NCI-H82 (cell line): ENCODE measurements around the gene COL20A1.

Source experiments
- DNase-seq: peaks from one replicate; lab custom pipeline; 2025; lab: John Stamatoyannopoulos, UW

COL20A1 gene

DNA sequence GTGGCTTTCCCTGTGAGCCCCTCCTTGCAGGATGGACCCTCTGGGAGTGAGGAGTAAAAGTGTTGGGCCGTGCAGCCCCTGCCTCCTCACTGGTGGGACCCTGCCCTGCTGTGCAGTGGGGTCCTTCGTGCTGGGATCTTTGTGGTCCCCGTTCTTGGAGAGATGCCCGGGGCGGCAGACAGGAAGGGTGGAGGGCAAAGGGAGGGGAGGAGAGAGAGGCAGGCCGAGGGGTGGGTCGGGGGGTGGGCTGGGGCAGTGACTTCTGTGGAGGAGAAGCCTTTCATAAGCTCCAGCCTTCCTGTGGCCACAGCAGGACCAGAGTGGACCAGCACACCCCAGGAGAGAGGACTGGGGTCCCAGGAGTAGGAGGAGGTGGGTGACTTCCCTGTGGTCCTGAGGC is at the start of gene COL20A1:
TSS of gene COL20A1 (plus strand) at position 283 of the 400 bp plus-strand sequence. CDS start 1,922 bp downstream, outside the sequence.
- DNase-seq: no peak

DNA sequence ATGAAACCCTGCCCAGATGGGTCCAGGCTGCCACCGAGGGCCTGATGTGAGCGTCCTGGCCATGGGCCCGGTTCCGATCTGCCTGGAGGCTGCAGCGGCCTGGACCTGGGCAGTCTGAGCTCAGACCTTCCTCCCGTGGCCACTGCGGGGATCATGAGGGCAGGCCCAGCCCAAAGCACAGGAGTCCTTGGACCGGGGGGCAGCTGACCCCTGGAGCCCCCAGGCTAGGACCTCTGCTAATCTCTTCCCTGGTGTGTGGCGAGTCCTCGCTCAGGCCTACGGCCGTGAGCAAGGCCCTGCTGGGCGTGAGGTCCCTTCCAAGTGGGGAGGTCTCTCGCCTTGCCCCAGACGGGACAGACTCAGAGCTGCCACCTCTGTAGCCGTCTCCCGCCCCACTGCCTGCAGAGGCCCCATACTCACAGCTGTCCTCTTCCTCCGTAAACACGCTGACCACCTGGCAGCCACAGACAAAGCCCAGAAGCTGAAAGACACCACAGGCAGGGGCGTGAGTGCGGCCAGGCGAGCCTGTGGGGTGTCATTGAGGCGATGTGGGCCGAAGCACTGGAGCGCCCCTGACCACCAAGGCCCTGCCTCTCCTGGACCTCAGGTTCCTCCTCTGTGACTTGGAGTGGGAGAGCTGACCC is 49.3 kb upstream of the COL20A1 start:
- no peak for DNase-seq

DNA sequence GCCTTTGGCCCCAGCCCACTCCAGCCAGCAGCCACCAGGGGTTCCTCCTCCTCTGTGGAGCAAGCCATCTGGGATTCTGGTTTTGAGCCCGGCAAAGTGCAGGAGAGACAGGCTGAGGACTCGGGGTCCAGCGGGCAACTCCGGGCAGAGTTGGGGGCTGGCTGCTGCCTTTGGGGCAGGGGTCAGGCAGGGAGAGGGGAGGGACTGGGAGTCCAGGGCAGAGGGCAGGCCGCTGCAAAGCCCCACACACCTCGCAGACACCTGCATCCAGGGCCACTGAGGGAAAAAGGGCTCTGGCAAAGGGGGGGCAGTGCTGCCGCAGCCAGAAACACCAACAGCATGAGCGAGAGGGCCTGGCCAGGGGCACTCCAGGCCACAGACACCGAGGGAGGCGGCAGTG is 48.5 kb upstream of the COL20A1 start:
- no peak for DNase-seq

DNA sequence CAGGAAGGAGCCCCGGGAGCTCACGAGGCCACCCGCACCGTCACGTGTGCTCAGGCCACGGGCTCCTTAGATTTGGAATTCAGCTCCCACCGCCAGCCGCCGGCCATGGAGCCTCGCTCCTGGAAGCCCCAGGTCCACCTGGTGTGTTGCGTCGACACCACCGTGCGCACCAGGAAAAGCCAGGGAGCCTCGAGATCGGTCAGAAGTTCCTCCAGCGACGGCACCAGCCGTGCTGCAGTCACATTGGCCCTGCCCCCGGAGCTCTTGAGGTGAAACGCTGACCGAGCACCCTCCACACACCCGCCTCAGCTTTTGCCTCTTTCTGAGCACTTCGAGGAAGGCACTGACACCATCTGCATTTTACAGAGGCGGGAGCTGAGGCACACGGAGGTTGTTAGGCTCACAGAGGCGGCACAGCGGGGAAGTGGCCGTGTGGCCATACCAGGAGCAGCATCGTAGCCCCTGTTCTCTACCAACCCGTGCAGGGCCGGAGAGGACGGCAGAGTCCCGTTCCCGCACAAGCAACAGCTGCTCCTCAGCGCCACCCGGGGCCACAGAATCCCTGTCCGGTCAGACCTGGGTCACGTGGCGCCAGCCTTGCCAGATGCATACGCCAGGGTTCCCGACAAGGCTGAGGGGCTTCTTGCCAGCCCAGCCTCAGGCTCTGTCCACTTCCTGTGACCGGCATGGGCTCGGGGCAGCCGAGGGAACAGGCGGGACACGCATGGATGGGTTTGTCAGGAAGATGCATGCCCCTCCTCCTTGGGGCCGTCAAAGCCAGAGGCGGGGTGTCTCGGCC is 46.3 kb upstream of the COL20A1 start:
- no peak for DNase-seq

DNA sequence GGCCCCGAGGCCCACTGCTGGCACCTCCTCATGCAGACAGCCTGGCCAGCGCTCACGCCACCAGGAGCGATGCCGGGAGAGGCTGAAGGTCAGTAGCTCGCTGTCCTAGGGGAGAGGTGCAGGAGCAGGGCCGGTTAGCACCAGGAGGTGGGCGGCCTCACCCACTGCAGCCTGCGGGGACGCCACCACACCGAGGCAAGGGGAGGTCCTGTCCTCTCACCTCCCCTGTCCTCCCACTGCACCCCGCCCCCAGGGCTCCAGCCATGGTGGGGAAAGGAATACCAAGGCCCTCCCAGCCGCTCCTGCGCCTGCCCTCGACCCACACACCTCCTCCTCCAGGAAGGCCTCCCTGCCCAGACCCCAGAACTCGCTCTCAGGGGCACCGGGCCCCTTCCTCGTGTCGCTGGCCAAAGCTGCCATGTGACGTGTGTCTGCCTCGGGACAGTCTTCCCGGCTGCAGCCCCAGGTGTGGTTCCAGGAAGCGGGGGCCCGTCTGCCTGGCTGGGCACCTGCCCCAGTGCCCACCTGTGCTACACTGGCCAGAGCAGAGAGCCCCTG is 45.2 kb upstream of the COL20A1 start:
- DNase-seq: no peak

DNA sequence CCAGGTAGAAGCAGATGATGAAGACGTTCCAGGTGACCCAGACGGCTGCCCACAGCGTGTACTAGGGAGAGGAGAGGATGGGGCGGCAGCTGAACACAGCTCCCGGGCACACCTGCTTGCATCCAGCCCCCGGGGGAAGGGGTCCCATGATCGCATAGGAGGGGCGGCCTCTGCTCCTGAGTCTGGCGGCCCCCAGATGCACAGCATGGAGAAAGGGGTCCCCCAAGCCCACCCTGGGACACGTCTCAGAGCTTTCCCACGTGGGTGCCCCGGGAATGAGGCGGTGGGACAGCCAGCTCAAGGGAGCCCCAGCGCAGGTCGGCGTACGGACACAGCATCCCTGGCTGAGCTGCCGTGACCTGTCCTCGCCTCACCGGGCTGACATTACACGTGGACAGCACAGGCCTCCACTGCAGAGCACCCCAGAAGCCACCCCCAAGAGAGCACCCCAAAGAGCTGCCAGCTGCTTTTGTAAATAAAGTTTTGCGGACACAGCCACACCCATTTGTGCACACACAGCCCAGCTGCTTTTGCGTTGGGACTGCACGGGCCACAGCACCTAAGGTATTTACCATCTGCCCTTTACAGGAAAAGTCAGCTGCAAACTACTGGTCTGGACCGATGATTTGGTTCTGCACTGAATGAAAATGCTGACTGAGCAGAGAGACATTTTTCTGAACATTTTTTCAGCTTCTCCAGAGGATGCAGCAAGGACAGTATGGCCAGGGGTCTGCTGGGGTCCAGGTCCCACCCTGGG is 44.0 kb upstream of the COL20A1 start:
- DNase-seq: no peak

DNA sequence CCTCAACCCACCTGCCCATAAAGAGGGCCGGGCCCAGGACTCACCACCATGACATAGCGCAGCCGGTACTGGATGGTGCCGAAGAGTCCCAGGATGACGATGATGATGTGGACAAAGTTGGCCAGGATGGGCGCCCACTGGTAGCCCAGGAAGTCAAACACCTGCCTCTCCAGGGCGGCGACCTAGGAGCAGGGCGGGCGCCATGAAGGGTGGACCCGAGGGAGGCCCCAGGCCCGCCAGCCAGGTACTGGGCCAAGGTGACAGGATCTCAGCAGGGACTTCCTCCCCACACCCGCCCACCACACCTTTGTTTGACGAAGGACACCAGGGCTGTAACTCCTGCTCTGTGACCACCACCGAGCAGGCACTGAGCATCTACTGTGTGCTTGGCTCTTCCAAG is 43.1 kb upstream of the COL20A1 start:
- DNase-seq: no peak

DNA sequence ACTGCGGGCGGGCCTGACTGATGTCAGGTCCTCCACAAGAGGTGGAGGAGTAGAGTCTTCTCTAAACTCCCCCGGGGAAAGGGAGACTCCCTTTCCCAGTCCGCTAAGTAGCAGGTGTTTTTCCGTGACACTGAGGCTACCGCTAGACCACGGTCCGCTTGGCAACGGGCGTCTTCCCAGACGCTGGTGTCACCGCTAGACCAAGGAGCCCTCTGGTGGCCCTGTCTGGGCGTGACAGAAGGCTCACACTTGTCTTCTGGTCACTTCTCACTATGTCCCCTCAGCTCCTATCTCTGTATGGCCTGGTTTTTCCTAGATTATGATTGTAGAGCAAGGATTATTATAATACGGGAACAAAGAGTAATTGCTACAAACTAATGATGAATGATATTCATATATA is 41.6 kb upstream of the COL20A1 start:
- peak; percentile 36 for DNase-seq

DNA sequence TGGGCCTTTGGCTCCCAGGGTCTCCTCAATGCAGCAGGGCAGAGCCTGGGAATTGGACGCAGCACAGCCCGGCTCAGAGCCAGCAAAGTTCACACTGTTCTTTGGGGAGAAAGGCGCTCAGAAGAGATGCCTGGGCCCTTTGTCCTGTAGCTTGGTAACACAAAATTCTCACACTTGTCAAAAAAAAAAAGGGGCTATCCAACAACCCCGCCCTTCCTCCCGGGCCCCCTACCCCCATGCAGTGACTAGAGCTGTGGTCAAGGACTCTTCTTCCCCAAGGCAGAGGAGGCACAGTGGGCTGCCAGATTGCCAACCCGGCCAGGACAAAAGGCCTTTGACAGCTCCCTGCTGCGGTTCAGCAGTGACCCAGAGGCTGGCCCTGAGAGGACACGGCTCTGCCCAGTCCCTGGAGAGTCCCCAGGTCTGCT is 40.7 kb upstream of the COL20A1 start:
- no peak for DNase-seq

DNA sequence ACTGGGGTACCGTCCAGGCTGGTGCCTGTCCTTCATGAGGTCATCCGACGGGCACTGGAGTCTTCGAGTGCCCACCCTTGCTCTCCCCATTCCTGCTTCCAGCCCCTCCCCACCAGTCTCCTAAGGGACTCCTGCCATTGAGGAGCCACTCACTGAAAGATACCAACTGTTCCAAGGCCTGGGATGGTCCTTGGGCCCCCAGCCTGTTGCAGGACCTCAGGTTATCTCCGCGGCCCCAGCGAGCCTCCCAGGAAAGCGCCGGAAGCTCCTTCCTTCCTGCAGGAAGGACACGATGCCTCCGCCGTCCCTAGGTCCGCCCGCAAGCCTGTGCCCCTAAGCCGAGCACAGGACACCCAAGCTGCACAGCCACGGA is 39.9 kb upstream of the COL20A1 start:
- no peak for DNase-seq

DNA sequence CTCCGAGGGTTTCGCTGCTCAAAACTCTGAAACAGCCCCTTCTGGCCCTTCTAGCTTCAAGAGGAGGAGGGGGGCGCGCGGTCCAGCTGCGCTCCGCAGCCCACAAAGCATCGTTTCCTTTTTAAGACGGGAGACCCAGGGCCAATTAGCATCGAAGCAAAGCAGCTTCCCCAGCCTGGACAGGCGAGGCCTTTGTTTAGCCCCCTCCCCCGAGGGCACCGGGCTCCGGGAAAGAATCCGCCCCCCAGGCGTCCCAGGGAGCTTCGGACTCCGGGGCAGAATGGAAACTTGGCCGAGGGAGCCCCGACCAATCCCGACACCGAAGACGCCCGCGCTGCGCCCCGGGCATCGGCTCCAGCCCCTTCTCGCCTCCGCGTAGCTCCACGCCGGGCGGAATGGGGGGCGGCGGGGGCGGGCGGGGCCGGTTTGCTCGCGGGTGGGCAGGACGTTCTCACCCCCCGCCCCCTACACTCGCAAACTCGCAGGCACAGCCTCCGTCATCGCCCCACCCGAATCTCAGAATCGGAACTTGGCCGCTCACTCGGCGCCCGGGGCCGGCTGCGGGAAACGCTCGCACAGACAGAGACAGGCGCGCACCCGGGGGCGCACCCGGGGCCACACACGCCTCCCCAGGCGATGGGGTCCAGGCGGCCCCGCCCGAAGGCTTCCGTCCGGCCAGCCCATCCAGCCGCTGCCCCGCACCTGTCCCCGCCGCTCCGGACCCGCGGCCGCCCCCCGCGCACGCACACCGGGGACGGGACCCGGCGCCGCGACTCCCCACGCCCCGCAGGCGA is 39.4 kb upstream of the COL20A1 start:
- no peak for DNase-seq

DNA sequence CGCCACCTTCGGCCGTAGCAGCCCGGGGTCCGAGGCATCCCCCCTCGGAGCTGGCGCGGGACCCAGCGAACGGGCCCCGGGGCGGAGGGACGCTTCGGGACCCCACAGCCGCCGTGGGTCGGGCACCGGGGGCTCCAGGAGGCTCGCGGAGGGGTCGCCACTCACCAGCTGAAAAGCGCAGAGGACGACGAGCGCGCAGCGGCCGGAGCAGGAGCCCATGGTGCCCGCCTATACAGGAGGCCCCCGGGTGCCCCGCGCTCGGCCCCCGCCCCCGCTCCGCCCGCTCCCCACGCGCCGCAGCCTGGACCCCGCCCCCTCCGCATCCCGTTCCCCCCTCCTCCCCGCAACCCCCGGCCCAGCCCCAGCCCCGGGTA is 38.8 kb upstream of the COL20A1 start, which contains the start of gene NKAIN4:
TSS of gene NKAIN4 (minus strand) at position 232 of the 374 bp plus-strand sequence. CDS start at position 219, 13 bp downstream.
- no peak for DNase-seq

DNA sequence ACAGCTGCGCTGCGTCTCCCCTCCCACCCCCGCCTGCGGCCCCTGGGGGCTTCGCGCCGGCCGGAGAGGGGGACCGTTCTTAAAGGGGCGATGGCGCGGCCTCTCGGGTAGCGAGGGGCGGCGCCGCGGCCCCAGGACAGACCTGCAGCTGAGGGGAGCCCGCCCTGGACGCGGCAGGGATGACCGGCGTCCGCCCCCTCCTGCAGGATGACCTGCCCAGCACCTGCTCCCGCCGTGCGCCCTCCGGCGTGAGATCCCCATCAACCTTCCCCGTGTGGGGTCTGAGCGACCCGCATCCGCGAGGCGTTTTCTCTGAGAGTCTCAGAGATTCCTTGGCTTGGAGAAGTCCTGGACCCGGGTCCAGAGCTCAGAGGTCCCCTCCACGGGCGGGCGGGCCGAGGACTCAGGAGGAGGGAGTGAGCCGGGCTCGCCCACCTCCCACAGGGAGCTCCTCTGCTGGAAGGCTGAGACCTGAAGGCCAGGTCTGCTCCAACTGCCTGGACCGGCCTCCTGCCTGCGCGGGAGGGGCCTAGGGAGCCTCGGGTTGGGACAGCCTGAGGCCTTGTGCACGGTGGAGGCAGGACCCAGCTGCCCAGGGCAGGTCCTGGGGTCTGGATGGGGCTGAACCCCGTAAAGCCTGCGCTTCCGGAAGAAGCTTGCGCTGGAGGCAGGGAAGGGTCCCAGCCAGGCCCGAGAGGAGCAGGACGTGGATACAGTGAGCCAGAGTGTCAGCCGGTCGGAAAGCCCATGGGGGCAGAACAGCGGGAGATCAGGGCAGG is 38.2 kb upstream of the COL20A1 start:
- no peak for DNase-seq

DNA sequence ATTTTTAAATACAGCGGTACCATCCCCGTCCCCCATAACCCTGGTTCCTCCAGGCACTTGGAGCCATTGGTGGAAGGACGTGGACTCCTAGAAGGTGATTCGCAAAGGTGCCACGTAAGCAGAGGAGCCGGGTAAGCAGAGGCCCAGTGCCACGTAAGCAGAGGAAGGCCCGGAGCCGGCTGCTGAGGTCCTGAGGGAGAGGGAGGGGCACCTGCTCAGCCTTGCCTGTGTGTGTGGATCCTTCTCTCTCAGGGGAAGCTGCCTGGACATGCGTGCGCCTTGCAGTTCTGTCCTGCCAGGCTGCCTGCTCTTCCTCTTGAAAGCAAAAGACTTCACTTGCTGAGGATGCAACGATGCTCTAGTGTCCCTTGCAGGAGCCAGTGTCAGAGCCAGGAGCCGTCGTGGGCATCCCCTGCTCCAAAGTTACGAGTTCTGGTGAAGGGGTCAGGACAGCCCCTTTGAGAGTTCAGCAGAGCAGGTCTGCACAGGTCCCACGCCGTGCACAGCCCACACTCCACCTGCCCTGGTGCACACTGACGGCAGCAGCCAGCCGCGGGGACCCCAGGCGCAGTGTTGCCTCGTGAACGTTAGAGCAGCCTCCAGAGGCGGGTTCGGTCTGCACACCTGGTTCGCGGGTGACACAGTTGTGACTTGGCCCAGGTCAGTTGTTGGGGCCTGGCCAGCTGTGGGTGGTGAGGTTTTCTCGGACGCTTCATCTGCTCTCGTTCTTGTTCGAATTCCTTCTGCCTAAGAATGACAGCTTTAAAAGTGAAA is 36.9 kb upstream of the COL20A1 start:
- no peak for DNase-seq

DNA sequence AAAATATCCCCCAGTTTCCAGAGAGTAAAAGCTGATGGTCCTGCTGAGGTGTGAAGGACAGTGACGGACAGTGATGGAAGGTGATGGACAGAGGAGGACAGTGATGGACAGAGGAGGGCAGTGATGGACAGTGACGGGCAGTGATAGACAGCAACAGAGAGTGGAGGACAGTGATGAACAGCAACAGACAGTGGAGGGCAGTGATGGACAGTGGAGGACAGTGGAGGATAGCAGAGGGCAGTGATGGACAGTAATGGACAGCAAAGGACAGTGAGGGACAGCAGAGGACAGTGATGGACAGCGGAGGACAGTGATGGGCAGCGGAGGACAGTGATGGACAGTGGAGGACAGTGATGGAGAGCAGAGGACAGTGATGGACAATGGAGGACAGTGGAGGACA is 36.0 kb upstream of the COL20A1 start:
- no peak for DNase-seq

DNA sequence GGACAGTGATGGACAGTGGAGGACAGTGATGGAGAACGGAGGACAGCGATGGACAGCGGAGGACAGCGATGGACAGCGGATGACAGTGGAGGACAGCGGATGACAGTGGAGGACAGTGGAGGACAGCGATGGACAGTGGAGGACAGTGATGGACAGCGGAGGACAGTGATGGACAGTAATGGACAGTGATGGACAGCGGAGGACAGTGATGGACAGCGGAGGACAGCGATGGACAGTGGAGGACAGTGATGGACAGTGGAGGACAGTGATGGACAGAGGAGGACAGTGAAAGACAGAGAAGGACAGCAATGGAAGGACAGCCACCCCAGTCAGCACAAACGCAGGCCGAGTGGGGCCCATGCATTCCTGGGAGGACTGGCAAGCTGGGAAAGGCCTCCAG is 35.4 kb upstream of the COL20A1 start:
- no peak for DNase-seq

DNA sequence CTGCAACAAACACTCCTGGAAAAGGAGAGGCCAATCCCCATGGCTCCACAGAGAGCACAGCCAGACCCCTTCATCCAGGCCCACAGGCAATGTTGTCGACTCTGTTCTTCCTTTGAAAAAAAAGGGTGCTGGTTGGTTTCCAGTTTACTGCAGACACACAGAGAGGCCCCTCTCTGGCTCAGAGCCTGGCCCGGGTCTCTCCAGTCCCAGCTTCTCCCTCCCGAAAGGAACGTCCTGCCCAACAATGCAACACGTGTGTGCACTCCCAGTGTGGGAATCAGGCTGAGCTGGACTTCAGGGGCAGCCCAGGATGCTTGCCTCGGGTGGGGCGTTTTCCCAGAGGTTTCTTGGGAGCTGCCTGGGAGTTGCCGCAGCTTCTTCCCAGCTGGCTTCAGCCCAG is 34.2 kb upstream of the COL20A1 start:
- no peak for DNase-seq

DNA sequence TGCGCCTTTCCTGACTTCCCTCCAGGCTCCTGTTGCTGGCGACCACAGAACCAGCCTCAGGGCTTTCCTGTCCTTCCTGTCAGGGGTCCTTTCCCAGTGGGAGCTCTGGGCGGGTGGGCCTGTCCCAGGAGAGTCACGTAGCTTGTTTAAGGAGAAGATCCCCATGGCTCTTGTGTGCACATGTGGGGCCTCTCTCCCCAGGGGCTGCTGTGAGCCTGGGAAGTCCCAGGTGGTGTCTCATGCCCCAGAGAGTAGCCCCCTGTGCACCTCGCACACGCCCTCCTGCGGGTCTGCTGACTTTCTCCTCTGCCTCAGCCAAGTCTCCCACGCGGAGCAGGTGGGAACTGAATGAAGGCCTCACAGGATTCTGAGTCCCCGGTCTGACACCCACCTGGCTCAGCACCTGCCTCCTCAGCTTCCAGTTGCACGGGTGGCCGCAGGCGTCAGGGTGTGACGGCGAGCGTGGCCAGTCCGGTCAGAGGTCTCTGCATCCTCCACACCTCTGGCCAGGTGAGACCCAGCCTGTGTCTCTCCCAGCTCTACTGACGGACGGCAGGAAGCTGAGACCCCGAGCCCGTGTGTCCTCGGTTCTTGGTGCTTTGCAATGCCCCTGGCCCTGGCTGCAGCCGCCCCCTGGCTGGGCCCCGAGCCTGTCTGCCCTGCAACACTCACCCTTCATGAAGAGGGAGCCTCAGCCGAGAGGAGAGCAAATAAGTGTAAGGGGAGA is 33.1 kb upstream of the COL20A1 start:
- DNase-seq: no peak

DNA sequence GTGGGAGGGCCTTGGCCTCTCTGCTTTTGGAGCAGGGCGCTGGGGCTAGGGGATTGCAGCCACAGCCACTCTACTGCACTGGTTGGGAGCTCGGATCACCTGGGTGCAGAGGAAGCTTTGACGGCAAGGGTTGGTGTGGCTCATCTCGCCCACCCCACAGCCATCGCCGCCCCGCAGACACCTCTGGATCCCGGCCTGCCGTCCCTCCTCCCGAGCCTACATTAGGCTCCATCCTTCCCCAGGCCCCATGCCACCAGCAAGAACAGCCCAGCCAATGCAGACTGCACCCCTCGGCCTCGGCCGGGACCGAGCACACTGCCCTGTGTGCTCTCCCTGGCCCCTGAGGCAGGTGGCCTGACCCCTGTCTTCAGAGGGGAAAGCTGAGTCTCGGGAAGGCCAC is 32.5 kb upstream of the COL20A1 start:
- DNase-seq: no peak
